ENCODE data around the gene RAPGEF4.

RAPGEF4 gene

DNA sequence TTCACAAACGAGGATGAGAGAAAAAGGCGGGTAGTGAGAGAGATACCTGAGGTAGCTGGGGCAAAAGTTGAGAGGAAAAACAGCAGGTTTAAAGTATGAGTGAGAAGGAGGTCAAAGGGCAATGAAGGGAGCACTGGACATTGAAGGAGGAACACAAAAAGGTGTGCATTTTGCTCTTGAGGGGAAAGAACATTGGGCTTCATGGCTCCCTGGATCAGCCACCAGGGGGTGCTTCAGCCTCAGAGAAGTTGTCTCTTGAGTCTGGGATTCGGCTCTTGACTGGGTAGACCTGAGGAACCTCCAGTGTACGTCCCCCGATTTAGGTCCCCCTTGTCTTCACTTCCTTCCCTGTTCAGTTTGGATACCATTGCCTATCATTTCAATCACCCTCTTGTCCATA, 128.5 kb downstream of the RAPGEF4 start:
- DNase-seq = peak; percentile 18

DNA sequence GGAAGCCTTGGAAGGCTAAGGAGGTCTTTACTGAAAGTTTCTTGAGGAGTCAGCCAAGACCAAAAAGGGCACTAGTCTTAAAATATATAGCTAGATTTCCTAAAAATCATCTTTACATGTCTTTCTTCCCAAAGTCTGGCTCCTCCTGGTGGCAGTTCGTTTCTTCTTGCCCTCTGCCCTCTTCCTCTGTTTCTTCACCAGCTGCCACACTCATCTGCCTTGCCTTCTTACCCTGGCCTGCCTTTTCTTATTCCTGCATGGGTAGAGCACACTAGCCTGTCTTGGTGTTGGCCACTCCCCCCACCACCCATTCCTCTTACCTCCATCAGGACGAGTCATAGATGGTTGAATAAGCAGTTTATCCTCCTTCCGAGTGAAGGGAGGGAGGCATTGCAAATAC, 129.8 kb downstream of the RAPGEF4 start:
- DNase-seq = no peak

DNA sequence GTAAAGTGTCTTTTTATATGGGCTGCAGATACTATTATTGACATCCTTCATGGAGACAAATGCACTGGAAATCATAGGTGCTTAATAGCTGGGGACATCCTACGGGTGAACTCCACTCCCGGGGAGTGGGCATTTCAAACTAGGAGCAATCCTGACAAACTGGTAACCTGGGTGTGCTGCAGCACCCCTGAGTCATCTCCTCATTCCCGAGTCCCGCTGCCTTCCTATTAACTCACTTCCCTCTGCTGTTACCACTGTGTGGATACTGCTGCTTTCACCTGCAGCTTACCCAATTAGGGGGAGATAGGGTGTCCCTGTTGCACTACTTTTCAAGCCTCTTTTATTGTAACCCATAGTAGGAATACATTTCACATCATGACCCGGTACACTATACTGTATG, 134.2 kb downstream of the RAPGEF4 start:
- DNase-seq = no peak

DNA sequence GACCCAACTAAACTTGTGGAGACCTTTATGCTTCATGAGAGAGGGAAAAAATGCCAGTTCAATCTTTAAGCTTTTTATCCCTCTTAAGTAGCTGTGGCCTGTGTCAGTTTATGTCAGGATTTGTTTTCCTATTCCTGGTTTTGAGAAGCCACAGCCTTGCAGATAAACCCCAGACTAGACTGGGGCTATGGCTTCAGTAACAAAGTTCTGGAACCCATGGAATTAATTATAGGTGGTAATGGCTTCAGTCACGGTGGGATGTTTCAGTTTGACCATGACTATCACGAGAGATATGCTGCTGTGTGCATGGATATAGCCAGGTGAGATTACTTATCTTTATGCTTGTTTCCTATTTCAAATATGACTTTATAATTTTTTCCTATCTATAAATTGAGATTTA, 134.8 kb downstream of the RAPGEF4 start:
- no peak for DNase-seq

DNA sequence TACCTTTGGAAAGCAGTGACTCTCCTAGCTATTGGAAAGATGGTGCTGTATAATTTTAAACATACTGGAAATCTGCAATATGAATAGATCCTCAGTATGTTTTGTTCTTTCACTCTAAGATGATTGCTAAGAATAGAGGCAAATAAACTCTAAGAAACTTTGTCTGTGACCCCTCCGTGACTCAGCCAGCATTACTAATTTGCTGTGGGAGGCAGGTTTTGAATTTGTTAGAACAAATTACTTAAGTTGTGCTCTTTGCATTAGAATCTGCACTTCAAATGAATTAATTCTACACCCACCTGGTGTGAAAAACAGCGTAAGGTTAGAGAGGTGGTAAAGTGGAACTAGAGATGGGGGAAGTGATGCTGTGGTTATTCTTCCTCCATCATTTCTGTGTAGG, 142.2 kb downstream of the RAPGEF4 start:
- DNase-seq = no peak

DNA sequence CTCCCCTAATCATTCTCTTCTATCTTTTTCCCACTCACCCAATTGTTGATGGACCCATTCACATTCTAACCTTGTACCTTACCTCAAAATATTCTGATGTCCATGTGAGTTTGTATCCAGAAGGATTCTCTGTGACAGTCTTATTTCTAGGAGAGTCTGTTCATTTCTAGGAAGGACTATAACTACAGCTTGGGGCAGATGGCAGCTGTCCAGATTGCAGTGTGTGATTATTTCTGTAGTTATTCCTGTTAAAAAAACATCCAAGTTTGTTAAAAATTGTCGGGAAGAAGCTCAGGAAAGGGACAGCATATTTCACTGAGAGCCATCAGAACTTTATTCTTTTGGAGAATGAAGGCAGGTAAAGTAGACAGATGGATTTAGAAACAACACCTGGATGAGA, 142.6 kb downstream of the RAPGEF4 start:
- DNase-seq = no peak

DNA sequence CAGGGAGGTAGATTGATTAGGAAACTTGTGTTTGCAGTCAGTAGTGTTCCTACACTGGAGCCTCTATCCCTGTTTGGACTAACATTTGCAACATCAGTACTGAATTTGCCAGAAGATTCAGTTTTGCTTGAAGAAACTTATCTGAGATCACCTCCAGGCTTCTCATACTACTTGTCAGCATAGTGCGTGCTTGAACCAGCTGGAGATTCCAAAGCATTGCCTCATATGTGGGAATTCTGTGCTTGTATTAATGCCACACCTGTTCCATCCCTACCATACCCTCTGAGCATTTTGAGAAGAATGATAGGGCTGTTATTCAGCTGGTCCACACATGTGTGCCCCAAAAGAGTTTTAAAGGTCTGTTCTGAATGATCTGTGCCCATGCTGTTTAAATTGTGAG, 148.7 kb downstream of the RAPGEF4 start:
- DNase-seq = no peak

DNA sequence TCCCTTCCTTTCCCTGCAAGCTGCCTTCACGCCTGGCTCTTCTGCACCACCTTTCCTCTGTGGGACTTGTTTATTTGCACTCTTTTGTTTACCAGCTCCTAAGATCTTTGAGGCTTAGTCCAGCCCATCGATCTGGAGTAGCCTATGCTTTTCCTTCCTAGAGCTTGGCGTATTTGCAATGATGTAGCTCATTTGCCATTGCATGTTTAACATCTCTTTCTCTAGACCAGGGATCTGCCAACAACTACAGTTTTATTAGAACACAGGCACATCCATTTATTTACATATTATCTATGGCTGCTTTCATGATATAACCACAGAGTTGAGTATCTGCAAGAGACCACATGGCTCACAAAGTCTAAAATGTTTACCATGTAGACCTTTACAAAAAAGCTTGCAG, 150.4 kb downstream of the RAPGEF4 start:
- DNase-seq = no peak

DNA sequence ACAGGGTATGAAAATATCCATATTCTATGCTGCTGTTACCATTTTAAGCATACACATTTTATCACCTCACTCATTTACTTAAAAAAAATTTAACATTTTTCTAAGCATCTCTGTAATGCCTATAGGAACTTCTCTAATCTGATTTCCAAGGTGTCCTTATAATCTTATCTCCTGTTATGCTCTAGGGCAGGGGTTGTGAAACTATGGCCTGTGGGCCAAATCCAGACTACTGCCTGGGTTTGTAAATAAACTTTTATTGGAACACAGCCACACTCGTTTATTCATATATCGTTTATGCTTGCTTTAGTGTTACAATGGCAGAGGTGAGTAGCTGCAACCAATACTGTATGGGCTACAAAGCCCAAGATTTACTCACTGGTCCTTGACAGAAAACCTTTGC, 151.6 kb downstream of the RAPGEF4 start:
- DNase-seq = no peak

DNA sequence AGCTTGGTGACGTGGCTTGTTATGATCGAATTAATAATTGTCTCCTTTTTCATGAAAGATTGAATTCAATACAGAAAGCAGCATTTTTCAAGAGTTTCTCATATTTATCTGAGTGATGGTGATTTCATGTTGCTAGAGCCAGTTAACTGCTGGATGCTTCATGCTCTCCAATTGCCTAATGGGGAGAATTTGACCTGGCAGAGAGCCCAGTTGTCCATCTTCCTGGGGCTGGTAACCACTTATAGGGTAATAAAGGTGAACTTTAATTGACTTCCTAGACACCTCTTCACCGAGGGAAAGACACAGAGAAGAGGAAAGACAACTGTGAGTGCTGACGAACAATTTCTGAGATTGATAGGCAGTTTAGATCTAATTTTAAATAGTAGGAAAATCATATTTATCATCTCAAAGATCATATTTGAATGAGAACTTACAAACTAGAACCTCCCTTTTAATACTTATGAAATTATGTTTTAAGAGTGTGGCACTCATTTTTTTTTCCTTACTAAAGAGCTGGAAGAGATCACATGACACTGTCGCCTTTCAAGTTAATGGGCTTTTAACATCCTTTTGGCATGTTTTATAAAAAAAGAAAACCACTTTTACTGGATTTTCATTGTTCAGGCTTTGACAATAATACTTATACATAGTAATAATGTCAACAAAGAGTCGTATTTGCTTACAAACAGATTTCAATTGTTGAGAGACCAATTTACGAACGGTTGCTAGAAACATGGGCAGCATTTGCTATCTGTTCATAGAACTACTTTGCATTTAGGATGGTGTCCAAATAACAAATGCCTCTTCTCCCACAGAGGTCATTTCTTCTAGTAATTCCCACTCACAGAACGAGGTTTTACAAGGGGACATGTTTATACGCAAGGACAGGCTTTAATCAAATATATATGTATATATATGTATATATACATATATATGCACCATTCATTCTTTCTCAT, 153.3 kb downstream of the RAPGEF4 start:
- DNase-seq = peak; percentile 75

DNA sequence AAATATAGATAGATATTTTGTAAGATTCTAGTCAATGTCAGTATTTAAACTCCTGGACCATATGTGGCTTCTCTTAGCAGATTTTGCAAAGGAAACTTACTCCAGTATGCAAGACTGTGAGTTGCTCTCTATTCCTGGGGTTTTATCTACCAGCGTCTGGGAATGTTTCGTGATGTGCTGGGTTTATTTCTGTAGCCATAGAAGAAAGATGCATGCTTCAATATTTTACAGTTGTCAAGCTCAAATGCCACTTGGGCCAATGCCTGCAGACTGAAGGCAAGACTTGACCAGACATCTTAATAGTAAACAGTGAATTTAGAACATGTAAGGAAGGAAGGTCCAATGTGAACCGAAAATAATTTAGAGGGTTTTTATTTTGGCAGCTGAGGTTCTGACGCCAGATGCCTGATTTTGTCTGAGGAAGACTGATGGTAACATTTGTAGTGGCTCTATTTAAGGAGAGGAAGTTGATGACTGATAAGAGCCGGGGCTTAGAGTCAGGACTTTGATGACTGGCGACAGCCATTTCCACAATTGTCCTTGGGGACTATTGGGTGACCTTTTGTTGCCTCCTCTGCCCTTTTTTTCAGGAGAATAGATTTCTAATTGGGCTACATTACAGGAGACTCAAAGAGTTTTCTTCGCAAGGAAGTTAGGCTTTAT, 154.3 kb downstream of the RAPGEF4 start:
- DNase-seq = no peak

DNA sequence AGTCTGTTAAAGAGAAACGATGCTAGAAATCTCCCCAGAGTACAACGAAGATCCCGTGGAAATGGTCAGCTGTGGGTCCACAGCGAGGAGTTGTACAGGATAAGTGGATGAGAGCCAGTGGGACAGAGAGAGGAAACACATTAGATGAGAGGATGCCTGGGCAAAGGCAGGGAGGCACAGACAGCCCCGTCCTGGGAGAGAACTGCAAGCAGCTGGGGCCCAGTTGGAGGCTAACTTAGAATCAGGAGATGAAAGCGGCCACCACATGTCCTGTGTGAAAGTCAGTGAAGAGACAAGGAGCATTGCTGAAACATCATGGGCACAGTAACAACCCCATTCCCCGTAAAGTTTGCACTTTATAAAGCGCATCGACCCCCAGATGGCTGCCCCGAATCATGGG, 157.5 kb downstream of the RAPGEF4 start:
- no peak for DNase-seq

DNA sequence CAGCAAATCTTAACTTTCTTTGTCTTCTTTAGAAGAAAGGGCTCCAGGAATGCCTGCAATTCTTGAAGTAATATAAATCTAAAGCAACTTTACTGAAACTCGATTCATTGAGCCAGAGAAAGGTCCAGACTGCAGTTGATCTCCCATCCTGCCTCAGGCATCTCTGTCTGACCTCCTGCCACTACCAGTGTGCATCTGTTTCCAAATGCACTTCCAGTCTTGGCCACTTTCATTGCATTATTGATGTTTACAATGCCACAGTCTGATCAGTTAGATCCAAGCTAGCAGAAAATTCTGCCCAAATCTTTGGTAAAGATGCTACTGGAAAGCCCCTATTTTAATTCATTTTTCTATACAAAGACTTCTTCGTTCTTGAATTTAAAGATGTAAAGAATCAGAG, 158.0 kb downstream of the RAPGEF4 start:
- DNase-seq = no peak

DNA sequence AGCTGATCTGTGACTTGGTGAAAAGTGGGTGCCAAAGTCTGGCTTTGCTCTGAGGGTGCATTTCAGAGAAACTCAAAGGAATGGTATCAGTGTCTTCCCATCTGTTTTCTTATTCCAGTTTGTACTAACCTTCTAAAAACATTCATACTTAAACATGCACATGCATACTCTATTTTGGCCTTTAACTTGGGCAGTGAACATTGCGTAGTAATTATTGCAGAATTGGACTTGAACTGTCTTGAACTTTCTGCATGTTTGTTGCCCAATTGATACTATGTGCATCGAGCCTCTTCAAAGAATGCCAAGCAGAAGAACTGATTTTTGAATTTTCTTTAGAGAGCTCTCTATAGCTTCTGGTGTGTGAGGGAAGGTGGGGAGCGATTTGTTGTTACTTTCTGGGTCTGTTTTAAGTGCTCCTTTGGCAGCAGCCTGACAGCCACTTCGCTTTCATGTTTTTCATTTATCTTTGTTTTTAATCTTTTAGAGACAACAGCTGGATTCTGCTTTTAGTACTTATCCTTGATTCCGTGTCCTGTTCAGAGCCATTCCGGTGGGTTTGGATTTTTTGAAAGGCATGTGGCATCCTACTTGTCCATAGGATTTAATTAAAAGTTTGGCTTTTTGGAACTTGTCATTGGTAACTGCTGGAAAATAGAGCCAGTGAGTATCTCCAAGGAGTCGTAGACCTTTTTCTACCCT, 159.2 kb downstream of the RAPGEF4 start:
- DNase-seq = no peak

DNA sequence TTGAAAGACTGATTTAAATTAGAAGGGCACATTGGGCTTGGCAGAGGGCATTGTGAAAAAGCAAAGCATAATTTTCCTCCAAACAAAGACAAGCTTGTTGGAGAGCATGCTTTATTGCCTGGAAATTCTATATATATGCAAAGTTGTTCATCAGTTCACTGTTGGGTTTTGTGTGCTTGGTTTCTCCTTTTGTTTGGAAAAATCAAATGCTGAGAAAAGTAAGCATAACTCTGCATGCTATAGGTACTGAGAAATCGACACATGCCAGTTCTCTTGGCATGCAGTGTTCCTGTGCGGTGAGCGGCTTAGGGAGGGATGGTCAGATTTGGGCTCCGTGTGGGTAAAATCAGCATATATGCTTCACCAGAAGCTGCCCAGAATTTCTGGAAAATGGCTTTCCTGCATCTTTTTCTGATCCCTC, 161.0 kb downstream of the RAPGEF4 start:
- no peak for DNase-seq

DNA sequence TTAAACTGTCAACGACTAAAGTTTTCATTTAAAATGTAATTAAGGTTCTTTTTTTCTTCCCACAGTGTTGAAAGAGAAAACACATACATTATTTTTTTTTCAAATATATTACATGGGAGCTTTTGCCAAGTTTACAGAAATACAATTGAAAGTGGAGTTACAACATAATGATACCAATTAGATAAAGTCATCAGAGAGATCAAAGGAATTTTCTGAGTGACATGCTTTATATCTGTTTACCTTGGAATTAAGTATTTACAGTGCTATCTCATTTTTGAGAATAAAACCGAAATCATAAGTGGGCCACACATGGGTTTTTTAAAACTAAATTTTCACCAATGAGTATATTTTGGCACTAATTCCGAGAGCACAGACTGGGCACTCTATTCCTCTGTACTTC, 165.2 kb downstream of the RAPGEF4 start:
- DNase-seq = no peak

DNA sequence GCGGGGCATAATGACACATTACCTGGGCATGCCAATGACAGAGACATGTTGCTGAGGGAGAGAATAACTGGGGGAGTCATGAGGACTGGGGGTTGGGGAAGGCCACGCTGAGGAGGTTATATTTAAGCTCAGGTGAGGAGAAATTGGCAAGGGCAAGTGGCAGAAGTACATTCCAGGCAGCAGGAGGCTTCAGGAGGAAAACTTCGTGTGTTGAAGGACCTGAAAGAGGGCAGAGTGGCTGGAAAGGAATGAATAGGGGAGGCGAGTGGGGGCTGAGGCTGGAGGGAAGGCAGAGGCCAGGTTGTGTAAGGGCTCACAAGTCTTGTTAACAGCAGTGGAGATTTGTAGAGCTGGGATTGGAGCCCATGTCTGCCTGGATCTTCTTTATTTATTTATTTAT, 166.3 kb downstream of the RAPGEF4 start:
- no peak for DNase-seq

DNA sequence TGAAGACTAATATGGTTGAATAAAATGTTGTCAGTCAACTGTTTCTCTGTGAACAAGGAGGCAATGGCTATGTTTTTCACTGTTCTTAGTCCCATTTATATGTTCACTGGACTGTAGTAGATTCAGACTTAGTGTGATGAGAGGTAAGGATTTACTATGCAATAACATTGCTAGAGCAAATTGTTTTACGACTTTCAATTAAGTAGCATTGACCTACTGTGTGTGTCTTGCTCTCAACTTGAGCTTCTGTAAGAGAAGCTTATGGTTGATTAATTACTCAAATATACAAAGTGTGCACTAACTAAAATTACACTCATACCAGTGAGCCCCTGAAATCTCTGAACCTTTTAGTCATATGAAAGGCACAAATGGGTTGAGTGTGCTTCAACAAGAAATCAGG, 168.6 kb downstream of the RAPGEF4 start:
- DNase-seq = no peak

DNA sequence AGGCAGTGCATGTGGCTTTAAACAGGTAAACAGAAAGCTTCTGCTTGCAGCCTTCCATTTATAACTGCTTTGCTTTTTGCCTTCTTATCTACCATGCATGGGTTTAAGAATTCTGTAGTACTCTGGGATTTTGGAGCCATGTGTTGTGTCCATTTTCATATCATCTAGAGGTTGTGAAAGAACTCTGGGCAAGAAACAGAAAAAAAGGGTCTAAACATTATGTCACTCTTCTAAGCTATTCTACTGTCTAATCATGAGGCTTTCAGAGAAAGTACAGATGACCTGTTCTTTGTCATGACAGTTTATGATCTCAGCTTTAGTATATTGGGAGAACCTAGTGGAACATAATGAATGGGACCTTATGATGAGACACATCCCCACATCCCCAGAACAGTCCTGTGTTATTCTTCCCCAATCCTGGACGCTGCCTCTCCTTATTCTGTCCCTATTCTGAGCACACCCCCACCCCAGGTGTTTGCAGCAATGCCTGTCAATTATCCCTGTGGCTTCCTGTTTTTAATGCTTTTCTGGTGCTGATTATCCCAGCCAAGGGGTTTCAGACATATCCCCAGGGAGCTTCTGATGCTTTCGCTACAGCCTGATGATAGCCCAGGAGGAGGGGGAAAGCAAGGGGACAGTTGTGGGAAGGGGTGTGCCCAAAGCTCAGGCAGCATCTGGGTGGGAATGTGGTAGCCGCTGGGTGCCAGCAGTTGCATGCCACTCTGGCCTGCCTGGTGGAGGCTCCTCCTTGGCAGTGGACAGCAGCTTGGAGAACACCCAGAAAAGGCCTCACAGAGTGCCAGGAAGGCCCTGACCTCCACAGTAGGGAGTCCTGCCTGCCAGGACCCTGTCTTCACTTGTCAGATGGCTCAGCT, 170.5 kb downstream of the RAPGEF4 start:
- DNase-seq = no peak

DNA sequence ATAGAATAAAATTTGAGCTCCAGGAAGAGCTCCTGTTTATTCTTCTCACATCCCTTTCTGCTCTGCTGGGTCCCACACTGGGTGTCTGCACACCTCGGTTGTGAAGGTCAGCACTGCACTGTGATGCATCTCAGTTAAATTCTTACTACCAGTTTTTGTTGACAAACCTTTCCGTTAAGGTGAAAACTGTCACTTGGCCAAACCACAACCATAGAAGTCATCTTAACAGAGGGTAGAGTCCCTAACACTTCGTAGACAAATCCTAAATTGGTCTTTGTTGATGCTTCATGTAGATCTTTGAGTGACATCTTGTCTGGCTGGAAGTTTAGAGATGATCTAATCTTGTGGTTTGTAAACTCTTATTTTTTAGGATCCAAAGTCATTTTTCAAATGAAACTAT, 172.6 kb downstream of the RAPGEF4 start:
- no peak for DNase-seq

DNA sequence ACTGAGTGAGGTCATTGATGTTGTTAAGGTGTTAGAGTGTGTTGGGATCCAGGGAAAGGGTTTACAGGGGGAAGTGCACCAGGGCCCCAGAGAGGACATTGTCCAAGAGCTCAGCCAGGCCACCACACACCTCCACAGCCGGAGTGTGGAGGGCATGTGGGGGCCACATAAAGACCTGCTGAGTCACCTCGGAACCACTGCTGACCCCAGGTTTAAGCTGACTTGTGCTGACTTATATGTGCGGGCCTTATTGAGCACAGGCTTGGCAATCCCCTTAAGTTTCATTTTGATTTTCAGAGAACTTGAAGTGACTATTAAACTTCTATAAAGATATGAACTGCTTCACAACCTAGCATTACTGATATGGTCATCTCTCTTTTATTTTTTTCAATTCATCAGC, 173.8 kb downstream of the RAPGEF4 start:
- no peak for DNase-seq

DNA sequence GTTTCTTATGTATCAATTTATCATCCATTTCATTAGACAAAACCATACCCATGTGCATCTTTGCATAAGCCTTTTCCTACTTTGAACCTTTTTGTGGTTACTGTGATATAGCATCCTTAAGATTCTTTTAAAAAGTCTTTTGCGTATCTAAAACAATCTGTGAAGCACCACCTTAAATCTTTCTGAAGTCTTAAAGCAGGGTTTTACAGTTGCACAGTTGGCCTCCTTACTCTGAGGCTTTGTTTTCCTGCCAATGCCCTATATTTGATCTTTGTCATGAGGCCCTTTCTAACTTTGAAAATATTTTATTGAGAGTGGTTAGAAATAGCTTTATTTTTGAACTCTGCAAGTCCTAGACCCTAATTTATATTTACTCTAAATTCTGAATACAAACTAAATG, 176.6 kb downstream of the RAPGEF4 start:
- no peak for DNase-seq
